Measurements from ENCODE around the gene LILRB1.
"Not testable (repeated sequence)": the region's sequence is repeated elsewhere in the genome, so short reads cannot be mapped to it uniquely, and the experiment has no call there.

Gene LILRB1

GRCh38 chr19:54626757-54627156 is 3.5 kb upstream of the LILRB1 start:
- no peak for DNase-seq

- DNase-seq: not testable (repeated sequence)
Observed at GRCh38 chr19:54627912-54628311, 2.4 kb upstream of the LILRB1 start.

DNA sequence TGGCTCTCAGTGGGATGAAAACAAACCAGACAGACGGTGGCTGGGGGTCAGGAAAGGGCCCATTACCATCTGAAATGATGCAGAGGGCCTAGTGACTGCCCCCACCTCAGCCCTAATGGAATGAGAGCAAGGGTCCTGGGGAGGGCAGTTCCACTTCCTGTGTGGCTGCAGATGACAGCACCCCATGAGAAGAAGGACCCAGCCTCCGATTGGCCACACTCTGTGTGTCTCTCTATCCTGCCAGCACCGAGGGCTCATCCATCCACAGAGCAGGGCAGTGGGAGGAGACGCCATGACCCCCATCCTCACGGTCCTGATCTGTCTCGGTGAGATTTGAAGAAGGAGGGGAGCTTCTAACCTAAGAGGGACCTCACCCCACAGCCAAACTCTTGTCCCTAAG is 498 bp downstream of the LILRB1 start:
- no peak for DNase-seq

GRCh38 chr19:54631489-54632337 is 1.4 kb downstream of the LILRB1 start:
- not testable (repeated sequence) for DNase-seq

- DNase-seq: not testable (repeated sequence)
Observed at GRCh38 chr19:54632517-54632916, 2.2 kb downstream of the LILRB1 start.

GRCh38 chr19:54633401-54633800 is 3.1 kb downstream of the LILRB1 start:
- DNase-seq: no peak

DNA sequence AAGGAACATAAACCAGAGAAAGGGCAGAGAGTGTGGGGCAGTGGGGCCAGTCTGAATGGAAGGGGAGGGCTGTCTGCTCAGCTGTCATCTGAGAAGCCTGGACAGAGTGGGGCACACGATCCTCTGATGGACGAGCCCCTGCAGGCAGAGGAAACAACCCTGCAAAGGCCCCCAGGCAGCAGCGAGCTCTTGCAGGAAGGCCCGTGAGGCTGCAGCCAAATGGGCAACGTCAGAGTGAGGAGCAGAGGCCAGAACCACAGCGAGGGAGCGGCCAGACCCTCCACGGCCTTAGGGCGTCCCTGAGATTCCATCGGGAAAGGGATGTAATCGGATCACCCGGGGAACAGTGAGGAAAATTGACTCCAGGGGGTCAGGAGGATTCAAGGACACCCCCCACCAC is 5.8 kb downstream of the LILRB1 start:
- not testable (repeated sequence) for DNase-seq

DNA sequence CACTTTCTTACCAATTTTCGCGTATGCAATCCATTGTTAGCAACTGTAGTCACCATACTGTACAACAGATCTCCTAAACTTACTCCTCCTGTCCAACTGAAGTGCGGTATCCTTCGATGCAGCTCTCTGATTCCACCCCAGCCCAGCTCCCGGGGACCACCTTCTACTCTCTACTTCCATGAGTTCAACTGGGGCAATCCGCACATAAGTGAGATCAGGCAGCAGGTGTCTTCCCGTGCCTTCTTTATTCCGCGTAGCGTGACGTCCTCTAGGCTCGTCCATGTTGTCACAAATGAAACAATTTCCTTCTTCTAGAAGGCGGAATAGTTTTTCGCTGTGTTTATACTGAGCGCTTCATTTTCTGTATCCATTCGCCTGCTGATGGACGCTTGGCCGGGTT is 8.4 kb downstream of the LILRB1 start:
- DNase-seq: no peak

GRCh38 chr19:54642953-54643352 is 12.7 kb downstream of the LILRB1 start:
- not testable (repeated sequence) for DNase-seq

DNA sequence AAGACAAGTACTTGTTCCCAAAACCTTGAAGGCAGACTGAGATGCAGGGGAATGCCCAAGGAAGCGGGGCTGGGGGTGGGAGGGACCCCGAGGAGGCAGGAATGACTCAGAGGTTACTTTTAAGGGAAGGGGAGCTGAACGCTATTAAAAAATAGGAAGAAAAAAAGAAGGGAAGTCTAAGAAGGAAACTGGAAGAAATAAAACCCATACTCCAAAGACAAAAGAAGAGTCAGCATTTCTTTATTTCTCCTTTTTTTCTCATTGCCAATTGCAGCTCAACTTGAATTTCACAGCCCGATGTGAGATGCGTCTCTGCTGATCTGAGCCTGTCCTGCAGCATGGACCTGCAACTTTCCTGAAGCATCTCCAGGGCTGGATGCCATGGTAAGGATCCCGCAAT is 13.3 kb downstream of the LILRB1 start:
- not testable (repeated sequence) for DNase-seq

GRCh38 chr19:54644056-54644455 is 13.8 kb downstream of the LILRB1 start:
- peak in 1 of 2 donors; percentile 24 for DNase-seq

DNA sequence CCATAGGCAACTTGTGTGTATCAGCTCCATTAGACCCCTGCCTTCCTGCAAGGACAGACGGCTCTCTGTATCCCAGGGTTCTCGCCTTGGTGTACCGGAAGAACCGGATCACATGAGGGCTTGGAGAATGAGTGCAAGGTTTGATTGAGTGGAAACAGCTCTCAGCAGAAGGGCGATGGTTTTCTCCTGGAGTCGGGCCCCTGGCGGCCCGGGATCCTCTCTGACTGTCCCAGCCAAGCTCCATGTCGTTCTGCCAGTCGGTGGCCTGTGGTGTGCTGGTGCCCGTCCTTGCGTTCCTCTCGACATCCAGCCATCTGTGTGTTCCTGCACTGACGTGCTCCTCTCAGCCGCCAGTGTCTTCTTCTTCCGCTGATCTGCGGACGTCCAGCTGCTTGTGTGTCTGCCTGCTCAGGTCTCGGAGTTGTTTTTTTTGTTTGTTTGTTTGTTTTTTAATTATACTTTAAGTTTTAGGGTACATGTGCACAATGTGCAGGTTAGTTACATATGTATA is 16.1 kb downstream of the LILRB1 start:
- DNase-seq: no peak

DNA sequence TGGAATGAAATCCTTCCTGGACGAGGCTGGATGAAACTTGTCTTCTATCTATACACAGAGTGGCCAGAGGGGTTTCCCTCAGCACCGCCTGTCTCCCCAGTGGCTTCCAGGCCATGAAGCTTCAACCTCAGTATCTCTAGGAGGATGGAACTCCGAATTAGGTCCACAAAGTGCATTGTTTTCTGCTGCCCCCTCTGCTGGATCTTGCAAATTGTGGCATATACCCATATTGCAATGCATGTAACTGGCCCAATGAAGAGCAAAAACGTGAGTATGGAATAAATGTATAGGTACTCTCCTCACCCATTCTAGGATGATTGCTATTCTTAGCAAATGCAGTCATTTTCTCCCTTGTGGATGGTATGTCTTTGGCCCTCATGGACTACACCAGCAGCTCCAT is 17.8 kb downstream of the LILRB1 start:
- no peak for DNase-seq

DNA sequence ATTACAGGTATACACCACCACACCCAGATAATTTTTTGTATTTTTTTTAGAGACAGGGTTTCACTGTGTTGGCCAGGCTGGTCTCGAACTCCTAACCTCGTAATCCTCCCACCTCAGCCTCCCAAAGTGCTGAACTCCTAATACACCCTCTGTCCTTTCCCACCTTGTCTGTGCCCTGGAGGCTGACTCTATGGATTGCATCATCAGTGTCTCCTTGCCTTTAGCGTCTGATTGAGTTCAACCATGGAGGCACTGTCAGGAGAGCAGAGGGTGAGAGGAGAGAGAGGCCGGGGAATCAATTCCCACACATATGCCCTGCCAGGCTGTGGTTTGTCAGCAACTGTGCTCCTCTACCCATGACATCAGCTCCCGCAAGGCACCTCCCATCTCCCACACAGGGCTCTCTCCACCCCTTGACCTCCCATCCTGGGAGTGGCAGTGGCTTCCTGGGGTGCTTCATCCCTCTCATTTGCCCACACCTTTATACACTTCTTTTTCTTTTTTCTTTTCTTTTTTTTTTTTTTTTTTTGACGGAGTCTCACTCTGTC is 19.9 kb downstream of the LILRB1 start:
- DNase-seq: no peak

GRCh38 chr19:54653181-54653809 is 23.0 kb downstream of the LILRB1 start:
- DNase-seq: peak in 1 of 2 donors; percentile 28

DNA sequence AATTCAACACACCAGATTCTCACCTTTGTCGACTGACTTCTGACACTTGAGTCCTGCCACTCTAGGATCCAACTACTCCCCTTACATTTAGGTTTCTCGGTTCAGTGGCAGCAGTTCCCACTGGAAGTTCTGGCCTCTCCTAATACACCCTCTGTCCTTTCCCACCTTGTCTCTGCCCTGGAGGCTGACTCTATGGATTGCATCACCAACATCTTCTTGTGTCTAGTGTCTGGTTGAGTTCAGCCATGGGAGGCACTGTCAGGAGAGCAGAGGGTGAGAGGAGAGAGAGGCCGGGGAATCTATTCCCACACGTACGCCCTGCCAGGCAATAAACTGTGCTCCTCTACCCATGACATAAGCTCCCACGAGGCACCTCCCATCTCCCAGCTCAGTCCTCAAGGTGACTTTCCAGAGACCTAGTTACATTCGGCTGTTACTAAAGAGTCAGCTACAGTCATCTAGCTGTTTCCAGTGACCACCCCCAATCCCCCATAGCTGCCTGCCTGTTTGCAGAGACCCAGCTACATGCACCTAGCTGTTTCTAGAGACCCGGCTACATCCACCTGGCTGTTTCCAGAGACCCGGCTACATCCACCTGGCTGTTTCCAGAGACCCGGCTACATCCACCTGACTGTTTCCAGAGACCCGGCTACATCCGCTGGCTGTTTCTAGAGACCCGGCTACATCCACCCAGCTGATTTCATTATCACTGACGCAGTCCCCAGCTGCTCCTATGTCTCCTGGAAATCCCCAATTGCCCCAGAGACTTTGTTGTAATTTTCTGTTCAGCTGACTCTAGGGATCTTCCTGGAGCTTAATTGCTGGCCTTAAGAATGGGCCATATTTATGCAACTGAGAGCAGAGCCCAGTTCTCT is 24.4 kb downstream of the LILRB1 start:
- no peak for DNase-seq

GRCh38 chr19:54659300-54659699 is 29.0 kb downstream of the LILRB1 start:
- no peak for DNase-seq

DNA sequence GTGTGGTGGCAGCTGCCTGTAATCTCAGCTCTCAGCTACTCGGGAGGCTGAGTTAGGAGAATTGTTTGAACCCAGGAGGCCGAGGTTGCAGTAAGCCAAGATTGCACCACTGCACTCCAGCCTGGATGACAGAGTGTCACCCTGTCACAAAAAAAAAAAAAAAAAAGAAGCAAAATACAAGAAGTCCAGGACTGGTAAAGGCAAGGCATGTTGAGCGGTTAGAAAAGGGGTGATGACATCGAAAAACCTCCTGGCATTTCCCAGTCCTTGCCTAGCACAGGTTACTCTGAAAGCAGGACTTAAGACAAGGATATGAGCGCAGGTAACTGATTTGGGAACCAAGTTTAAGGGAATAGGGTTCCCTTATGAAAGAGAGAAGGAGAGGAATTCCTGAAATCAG is 30.0 kb downstream of the LILRB1 start:
- DNase-seq: no peak

- DNase-seq: no peak
Observed at GRCh38 chr19:54660964-54661363, 30.7 kb downstream of the LILRB1 start.

GRCh38 chr19:54661846-54662481 is 31.7 kb downstream of the LILRB1 start:
- DNase-seq: no peak

DNA sequence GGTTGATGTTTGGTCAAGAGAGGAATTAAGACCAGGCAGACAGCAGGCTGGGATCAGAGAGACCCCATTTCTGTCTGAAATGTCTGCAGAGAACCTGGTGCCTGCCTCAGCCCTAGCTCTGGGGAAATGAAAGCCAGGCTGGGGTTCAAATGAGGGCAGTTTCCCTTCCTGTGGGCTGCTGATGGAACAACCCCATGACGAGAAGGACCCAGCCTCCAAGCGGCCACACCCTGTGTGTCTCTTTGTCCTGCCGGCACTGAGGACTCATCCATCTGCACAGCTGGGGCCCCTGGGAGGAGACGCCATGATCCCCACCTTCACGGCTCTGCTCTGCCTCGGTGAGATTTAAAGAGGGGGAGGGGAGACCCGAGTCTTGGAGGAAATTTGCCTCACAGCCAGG is 32.4 kb downstream of the LILRB1 start, which contains the start of gene LILRB4:
Gene LILRB4 (plus strand): TSS at position 256 of the 400 bp plus-strand sequence. CDS start 49 bp downstream, at position 305.
- DNase-seq: peak in 1 of 2 donors; percentile 34

- DNase-seq: no peak
Observed at GRCh38 chr19:54665530-54665929, 35.2 kb downstream of the LILRB1 start.

All from hippocampal formation (tissue), 2 donors.